K562 (cell line): Measurements from ENCODE around the gene TSR3.

Experiments
- MYC ChIP-seq, 2 experiments: fragments of 250-450 bp in 1 of 2; sonication (Bioruptor Pico) in 1 of 2; IDR thresholded peaks; 2 replicates each; pipeline versions ENCODE4 v1.5.1 to v1.6.1; 2012 to 2021; ENCODE audit warnings: low read depth in 2 of 2, borderline replicate concordance in 1 of 2, improper control_type of control experiment in 1 of 2, low read length in 1 of 2, mild to moderate bottlenecking in 1 of 2, moderate library complexity in 1 of 2
- NRF1 ChIP-seq, 2 experiments: fragments of 450-650 bp; IDR thresholded peaks in 1 of 2; conservative IDR thresholded peaks in 1 of 2; 2 replicates each; pipeline ENCODE4 v1.6.1; 2014; ENCODE audit warnings: mild to moderate bottlenecking in 2 of 2
- POLR3A ChIP-seq: IDR thresholded peaks from 2 replicates; pipeline ENCODE4 v1.6.1; 2011; ENCODE audit warnings: borderline replicate concordance, mild to moderate bottlenecking, moderate library complexity; ENCODE audit not compliant: insufficient read length, insufficient read depth; ENCODE audit errors: extremely low read depth
- SIN3A ChIP-seq, 2 experiments: fragments of 150-350 bp in 1 of 2; IDR thresholded peaks; 2 replicates each; pipeline ENCODE4 v1.6.1; 2011 to 2016; ENCODE audit warnings: borderline replicate concordance in 2 of 2, low read depth in 2 of 2, low read length in 2 of 2, mild to moderate bottlenecking in 2 of 2, moderate library complexity in 2 of 2; ENCODE audit not compliant: control insufficient read depth in 1 of 2
- USF2 ChIP-seq: sonication (generic); formaldehyde crosslinking; IDR thresholded peaks from 2 replicates; pipeline ENCODE4 v1.5.0; 2020; ENCODE audit warnings: missing genetic modification reagents
- ZBED1 ChIP-seq: IDR thresholded peaks from 2 replicates; pipeline ENCODE4 v1.6.1; 2014
- TF ChIP-seq, protein P1 (sequence below), 3 experiments: IDR thresholded peaks in 2 of 3; conservative IDR thresholded peaks in 1 of 3; 2 replicates each; pipeline ENCODE4 v1.5.1; 2011 to 2012; ENCODE audit warnings: low read length in 3 of 3, mild to moderate bottlenecking in 3 of 3, control low read depth in 2 of 3, improper control_type of control experiment in 1 of 3, inconsistent platforms in 1 of 3, low read depth in 1 of 3, mixed read lengths in 1 of 3, moderate library complexity in 1 of 3; ENCODE audit not compliant: insufficient read depth in 2 of 3

GRCh38 chr16:1327619-1327947 is 24.1 kb downstream of the TSR3 start:
- no peak for TF ChIP-seq ZBED1
- no peak for TF ChIP-seq USF2 (CRISPR knock-in tag)
- TF ChIP-seq MYC (IDR thresholded peaks at IDR 0.05; ENCODE audit: low read depth, low read length): no peak
- TF ChIP-seq MYC (CRISPR knock-in tag; IDR thresholded peaks at IDR 0.05; ENCODE audit: borderline replicate concordance, low read depth): no peak
- TF ChIP-seq POLR3A: no peak
- TF ChIP-seq NRF1 (conservative IDR thresholded peaks at IDR 0.05 in 1 of 2, IDR thresholded peaks at IDR 0.05 in 1 of 2): no peak
- TF ChIP-seq, protein P1, sequence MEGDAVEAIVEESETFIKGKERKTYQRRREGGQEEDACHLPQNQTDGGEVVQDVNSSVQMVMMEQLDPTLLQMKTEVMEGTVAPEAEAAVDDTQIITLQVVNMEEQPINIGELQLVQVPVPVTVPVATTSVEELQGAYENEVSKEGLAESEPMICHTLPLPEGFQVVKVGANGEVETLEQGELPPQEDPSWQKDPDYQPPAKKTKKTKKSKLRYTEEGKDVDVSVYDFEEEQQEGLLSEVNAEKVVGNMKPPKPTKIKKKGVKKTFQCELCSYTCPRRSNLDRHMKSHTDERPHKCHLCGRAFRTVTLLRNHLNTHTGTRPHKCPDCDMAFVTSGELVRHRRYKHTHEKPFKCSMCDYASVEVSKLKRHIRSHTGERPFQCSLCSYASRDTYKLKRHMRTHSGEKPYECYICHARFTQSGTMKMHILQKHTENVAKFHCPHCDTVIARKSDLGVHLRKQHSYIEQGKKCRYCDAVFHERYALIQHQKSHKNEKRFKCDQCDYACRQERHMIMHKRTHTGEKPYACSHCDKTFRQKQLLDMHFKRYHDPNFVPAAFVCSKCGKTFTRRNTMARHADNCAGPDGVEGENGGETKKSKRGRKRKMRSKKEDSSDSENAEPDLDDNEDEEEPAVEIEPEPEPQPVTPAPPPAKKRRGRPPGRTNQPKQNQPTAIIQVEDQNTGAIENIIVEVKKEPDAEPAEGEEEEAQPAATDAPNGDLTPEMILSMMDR (IDR thresholded peaks at IDR 0.05 in 2 of 3, conservative IDR thresholded peaks at IDR 0.05 in 1 of 3; ENCODE audit: insufficient read depth in 2 of 3, low read depth in 1 of 3, low read length in 3 of 3): no peak
- no peak for TF ChIP-seq SIN3A (IDR thresholded peaks at IDR 0.05; ENCODE audit: borderline replicate concordance in 2 of 2, control insufficient read depth in 1 of 2, low read depth in 2 of 2, low read length in 2 of 2)
